Pancreas (tissue), 10 donors: ENCODE measurements around the gene BHMT. TPM values are rescaled to one million over a fixed set of nuclear protein-coding genes. Genes with fewer than 3 reads are reported as not detected.

Source experiments
- ATAC-seq, 4 donors: fragments of 200-7000 bp; cut with Tn5 transposase; one replicate each; pipeline versions ENCODE4 v1.8.0 to v1.9.1; 2020; ENCODE audit warnings: mild to moderate bottlenecking in 4 of 4, moderate library complexity in 4 of 4
- DNase-seq, 6 donors: peaks; one replicate each; pipeline ENCODE4 v3.0.0-alpha.2; 2020
- FAIRE-seq: peaks from 2 replicates; lab custom pipeline; 2012; peaks lifted over from hg19 to GRCh38; lab: Jason Lieb, UNC
- H3K27ac ChIP-seq, 4 donors: fragments of 200-600 bp; sonication (generic); 1 replicate in 3 of 4; 2 replicates in 1 of 4; pipeline versions ENCODE4 v1.5.0 to v1.8.0; 2020
- H3K27me3 ChIP-seq, 4 donors: fragments of 200-600 bp; one replicate each; pipeline ENCODE4 v1.8.0; 2021
- H3K36me3 ChIP-seq, 3 donors: fragments of 200-600 bp; sonication (generic) in 1 of 3; one replicate each; pipeline versions ENCODE4 v1.5.0 to v1.8.0; 2020 to 2021
- H3K4me1 ChIP-seq, 3 donors: fragments of 200-600 bp; one replicate each; pipeline ENCODE4 v1.8.0; 2021
- H3K4me3 ChIP-seq, 4 donors: fragments of 200-600 bp; sonication (generic) in 2 of 4; one replicate each; pipeline versions ENCODE4 v1.5.0 to v1.8.0; 2020 to 2021
- H3K9me3 ChIP-seq, 4 donors: fragments of 200-600 bp; one replicate each; pipeline ENCODE4 v1.8.0; 2021
- CTCF ChIP-seq, 4 donors: fragments of 200-600 bp; sonication (generic) in 3 of 4; IDR thresholded peaks; one replicate each; pipeline versions ENCODE4 v1.5.0 to v1.8.0; 2021; ENCODE audit warnings: antibody characterized with exemption in 4 of 4
- WGBS, 2 donors: extraction: QIAGEN DNeasy Blood & Tissue Kit; methylation state at CpG; one replicate each; pipeline ENCODE4 v1.1.7; 2013; 5-methylcytosine and 5-hydroxymethylcytosine counted together
- intact Hi-C, 3 donors: fragments of 100-400 bp; cut with DNase I; formaldehyde crosslinking; loops; one replicate each; pipeline versions ENCODE4 v1.11.1 to v1.14.2; 2022
- polyA plus RNA-seq, 2 donors: library from polyadenylated mRNA; stranded (reverse); fragments of 200-250 nt; gene quantifications; one replicate each; pipeline ENCODE4 v1.2.3, GENCODE V29; 2013
- total RNA-seq, 6 donors: library from RNA; stranded (reverse); fragmentation: NEBNext Ultra II Directional in 4 of 6; extraction: Animal tissue kit (Norgen Biotek cat#: 25700) in 4 of 6; gene quantifications; one replicate each; pipeline versions ENCODE4 v1.2.1 to v1.2.4, GENCODE V29; 2021 to 2023
- donor health status: healthy with polysubstance abuse.
- donor health status: DM: no; HTN: no; CAD: no; lungs with moderate emphysema.
- donor health status: DM: no; HTN: no; CAD: no.
- donor health status: control.
- donor health status: control.
- donor health status: Bipolar disorder and iron deficiency.
- donor health status: DM: yes; HTN: yes; CAD: no.
- donor health status: DM: no; HTN: no; CAD: no.
- donor health status: DM: no; HTN: no; CAD: no.
- donor health status: DM: yes; HTN: yes; CAD: no.

BHMT gene
- total and polyA plus RNA-seq, 8 donors: 0.14 to 0.66 TPM; not detected in 6

- Histone ChIP-seq H3K9me3 (no peaks in the 10 kb centered on the region), H3K4me3 (no peak overlapping the region), H3K27ac (no peak overlapping the region), H3K27me3 (no peaks in the 10 kb centered on the region), H3K36me3 (no peaks in the 10 kb centered on the region), H3K4me1 (no peaks in the 10 kb centered on the region)
- FAIRE-seq: no peak
- intact Hi-C loops: no loop called here
- ATAC-seq: no peak
- DNase-seq: no peak
- 77 to 87% methylated on average over 6 of the region's 6 CpGs for WGBS, 2 donors
- TF ChIP-seq CTCF (IDR thresholded peaks at IDR 0.05): no peak
Measured at GRCh38 chr5:79074641-79075040, 37.0 kb upstream of the BHMT start.

- DNase-seq (no peak), FAIRE-seq (no peak), ATAC-seq (no peak)
- intact Hi-C loops: no loop called here
- Histone ChIP-seq H3K36me3 (no peaks in the 10 kb centered on the region), H3K9me3 (no peaks in the 10 kb centered on the region), H3K4me1 (no peaks in the 10 kb centered on the region), H3K27me3 (no peaks in the 10 kb centered on the region), H3K4me3 (no peak overlapping the region), H3K27ac (no peak overlapping the region)
- WGBS, 2 donors: 82 to 89% methylated on average over 10 to 11 of the region's 11 CpGs
- no peak for TF ChIP-seq CTCF (IDR thresholded peaks at IDR 0.05)
Measured at GRCh38 chr5:79075646-79076426, 35.8 kb upstream of the BHMT start.

GRCh38 chr5:79076819-79077218 is 34.8 kb upstream of the BHMT start:
- WGBS, 2 donors: 78 to 82% methylated on average over 4 of the region's 4 CpGs
- TF ChIP-seq CTCF (IDR thresholded peaks at IDR 0.05): no peak
- FAIRE-seq: no peak
- DNase-seq: no peak
- intact Hi-C loops: no loop called here
- Histone ChIP-seq H3K27me3 (no peaks in the 10 kb centered on the region), H3K4me1 (no peaks in the 10 kb centered on the region), H3K36me3 (no peaks in the 10 kb centered on the region), H3K4me3 (no peak overlapping the region), H3K27ac (no peak overlapping the region), H3K9me3 (no peaks in the 10 kb centered on the region)
- no peak for ATAC-seq

- TF ChIP-seq CTCF (IDR thresholded peaks at IDR 0.05): no peak
- H3K36me3 ChIP-seq: no peaks in the 10 kb centered on the region
- no peak overlapping the region for H3K4me3 ChIP-seq
- intact Hi-C loops: no loop called here
- no peaks in the 10 kb centered on the region for H3K9me3 ChIP-seq
- FAIRE-seq (no peak), DNase-seq (no peak), ATAC-seq (no peak)
- H3K27ac ChIP-seq: no peak overlapping the region
- H3K4me1 ChIP-seq: no peaks in the 10 kb centered on the region
- no peaks in the 10 kb centered on the region for H3K27me3 ChIP-seq
- WGBS, 2 donors: 63 to 74% methylated on average over 3 of the region's 3 CpGs
Measured at GRCh38 chr5:79077680-79078365, 33.8 kb upstream of the BHMT start.

GRCh38 chr5:79080804-79081203 is 30.8 kb upstream of the BHMT start:
- DNase-seq (no peak), FAIRE-seq (no peak), ATAC-seq (no peak)
- H3K27me3 ChIP-seq: no peaks in the 10 kb centered on the region
- H3K4me3 ChIP-seq: no peak overlapping the region
- intact Hi-C loops: no loop called here
- no peaks in the 10 kb centered on the region for H3K9me3 ChIP-seq
- no peak overlapping the region for H3K27ac ChIP-seq
- no peaks in the 10 kb centered on the region for H3K36me3 ChIP-seq
- 76 to 91% methylated on average over 2 of the region's 2 CpGs for WGBS, 2 donors
- no peaks in the 10 kb centered on the region for H3K4me1 ChIP-seq
- TF ChIP-seq CTCF (IDR thresholded peaks at IDR 0.05): no peak
